ENCODE measurements around the gene CERS6.

Gene CERS6

GRCh38 chr2:168686452-168687191, 230.6 kb downstream of the CERS6 start:
- no peaks in the 10 kb centered on the region for H3K36me3 ChIP-seq
- peaks cover 4% of the 10 kb centered on the region; the same call in 1 of the 2 replicates for H3K4me1 ChIP-seq
- no peaks in the 10 kb centered on the region for H3K27me3 ChIP-seq
- peak overlapping the region; percentile 28 for H3K4me3 ChIP-seq (ENCODE audit: low read depth, low read length)
- H3K9me3 ChIP-seq: no peaks in the 10 kb centered on the region
- no peak for TF ChIP-seq CTCF (IDR thresholded peaks at IDR 0.05; ENCODE audit: low read depth, low read length)
- DNase-seq: no peak

- Histone ChIP-seq H3K9me3 (no peaks in the 10 kb centered on the region), H3K27me3 (no peaks in the 10 kb centered on the region), H3K36me3 (no peaks in the 10 kb centered on the region), H3K4me3 (ENCODE audit: low read depth, low read length) (no peak overlapping the region), H3K4me1 (peaks cover 4% of the 10 kb centered on the region; the same call in 1 of the 2 replicates)
- DNase-seq: peak; percentile 10
- TF ChIP-seq CTCF (IDR thresholded peaks at IDR 0.05; ENCODE audit: low read depth, low read length): 0 out of 2 replicates have a peak, but pooled peaks have one; percentile 5
Observed at GRCh38 chr2:168687314-168687713, 231.2 kb downstream of the CERS6 start.

- Histone ChIP-seq H3K4me1 (peaks cover 4% of the 10 kb centered on the region; the same call in 1 of the 2 replicates), H3K36me3 (no peaks in the 10 kb centered on the region), H3K9me3 (no peaks in the 10 kb centered on the region), H3K27me3 (no peaks in the 10 kb centered on the region), H3K4me3 (ENCODE audit: low read depth, low read length) (no peak overlapping the region)
- no peak for TF ChIP-seq CTCF (IDR thresholded peaks at IDR 0.05; ENCODE audit: low read depth, low read length)
- no peak for DNase-seq
Observed at GRCh38 chr2:168690381-168690885, 234.4 kb downstream of the CERS6 start.

GRCh38 chr2:168691221-168691620, 235.1 kb downstream of the CERS6 start:
- DNase-seq: no peak
- Histone ChIP-seq H3K9me3 (no peaks in the 10 kb centered on the region), H3K4me1 (peaks cover 4% of the 10 kb centered on the region; the same call in 1 of the 2 replicates), H3K4me3 (ENCODE audit: low read depth, low read length) (no peak overlapping the region), H3K36me3 (no peaks in the 10 kb centered on the region), H3K27me3 (no peaks in the 10 kb centered on the region)
- no peak for TF ChIP-seq CTCF (IDR thresholded peaks at IDR 0.05; ENCODE audit: low read depth, low read length)

GRCh38 chr2:168692132-168692744, 236.2 kb downstream of the CERS6 start:
- no peaks in the 10 kb centered on the region for H3K36me3 ChIP-seq
- H3K27me3 ChIP-seq: no peaks in the 10 kb centered on the region
- TF ChIP-seq CTCF (IDR thresholded peaks at IDR 0.05; ENCODE audit: low read depth, low read length): no peak
- no peak overlapping the region for H3K4me3 ChIP-seq (ENCODE audit: low read depth, low read length)
- H3K4me1 ChIP-seq: no peaks in the 10 kb centered on the region
- H3K9me3 ChIP-seq: no peaks in the 10 kb centered on the region
- DNase-seq: no peak

GRCh38 chr2:168694173-168694572, 238.1 kb downstream of the CERS6 start:
- Histone ChIP-seq H3K4me1 (no peaks in the 10 kb centered on the region), H3K4me3 (ENCODE audit: low read depth, low read length) (no peak overlapping the region), H3K27me3 (no peaks in the 10 kb centered on the region), H3K36me3 (no peaks in the 10 kb centered on the region), H3K9me3 (no peaks in the 10 kb centered on the region)
- DNase-seq: no peak
- no peak for TF ChIP-seq CTCF (IDR thresholded peaks at IDR 0.05; ENCODE audit: low read depth, low read length)

Data from BE2C (cell line).